BLaER1 treated with 17β-estradiol and CSF1 and Interleukin-3, amounts not matched to agents 10 nM and 100 nM (cell line): Measurements from ENCODE around the gene PTPRCAP.

Source experiments
- H3K27ac ChIP-seq, 11 experiments: shearing (Covaris generic); formaldehyde crosslinking; 2 replicates each; pipeline ENCODE4 v1.8.1; 2022
- H3K27me3 ChIP-seq, 11 experiments: shearing (Covaris generic); formaldehyde crosslinking; 2 replicates each; pipeline ENCODE4 v1.8.1; 2022
- H3K36me3 ChIP-seq, 11 experiments: shearing (Covaris generic); formaldehyde crosslinking; 2 replicates each; pipeline ENCODE4 v1.8.1; 2022
- H3K4me1 ChIP-seq, 10 experiments: shearing (Covaris generic); formaldehyde crosslinking; 2 replicates each; pipeline ENCODE4 v1.8.1; 2022
- H3K4me2 ChIP-seq, 11 experiments: shearing (Covaris generic); formaldehyde crosslinking; 2 replicates each; pipeline ENCODE4 v1.8.1; 2022
- H3K4me3 ChIP-seq, 10 experiments: shearing (Covaris generic); formaldehyde crosslinking; 2 replicates each; pipeline ENCODE4 v1.8.1; 2022
- H3K9ac ChIP-seq, 11 experiments: shearing (Covaris generic); formaldehyde crosslinking; 2 replicates each; pipeline ENCODE4 v1.8.1; 2022
- H3K9me3 ChIP-seq, 11 experiments: shearing (Covaris generic); formaldehyde crosslinking; replicated peaks in 1 of 11; 2 replicates each; pipeline ENCODE4 v1.8.1; 2022
- H4K20me1 ChIP-seq, 11 experiments: shearing (Covaris generic); formaldehyde crosslinking; 2 replicates each; pipeline ENCODE4 v1.8.1; 2022
- Cebpa-rat ChIP-seq, 11 experiments: shearing (Covaris generic); IDR thresholded peaks; 2 replicates each; pipeline ENCODE4 v1.8.1; 2022

PTPRCAP gene

DNA sequence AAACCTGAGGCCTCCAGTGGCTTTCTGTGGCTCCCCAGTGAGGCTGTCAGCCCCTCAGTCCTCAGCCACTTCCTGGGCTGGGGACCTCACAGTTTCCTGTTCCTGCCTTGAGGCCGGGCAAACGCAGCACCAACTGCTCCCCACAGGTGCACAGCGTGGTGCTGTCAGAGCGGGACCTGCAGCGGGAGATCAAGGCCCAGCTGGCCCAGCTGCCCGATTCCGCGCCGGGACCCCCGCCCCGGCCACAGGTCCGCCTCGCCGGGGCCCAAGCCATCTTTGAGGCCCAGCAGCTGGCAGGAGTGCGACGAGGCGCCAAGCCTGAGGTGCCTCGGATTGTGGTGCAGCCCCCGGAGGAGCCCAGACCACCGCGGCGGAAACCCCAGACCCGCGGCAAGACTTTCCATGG lies 28.2 kb downstream of the PTPRCAP start:
- H3K4me3 ChIP-seq = peak overlapping the region in 9 of 10 experiments; percentile 13 to 57 (median 48); a peak in 15 of 20 replicates
- H3K4me2 ChIP-seq = peak overlapping the region; percentile 77 to 100 (median 98)
- H4K20me1 ChIP-seq = peaks cover 0 to 57% (median 5%) of the 10 kb centered on the region in 11 experiments; a peak in 10 of 22 replicates
- peaks cover 0 to 10% (median 0%) of the 10 kb centered on the region in 11 experiments; a peak in 2 of 22 replicates for H3K36me3 ChIP-seq
- H3K27me3 ChIP-seq = peaks cover 5 to 16% (median 10%) of the 10 kb centered on the region in 11 experiments
- TF ChIP-seq Cebpa-rat (IDR thresholded peaks at IDR 0.05) = no peak
- peak overlapping the region; percentile 48 to 77 (median 67); a peak in 21 of 22 replicates for H3K9ac ChIP-seq
- no peaks in the 10 kb centered on the region for H3K9me3 ChIP-seq
- peaks cover 70 to 100% (median 96%) of the 10 kb centered on the region in 10 experiments for H3K4me1 ChIP-seq
- H3K27ac ChIP-seq = peak overlapping the region; percentile 48 to 87 (median 74); a peak in 21 of 22 replicates

- TF ChIP-seq Cebpa-rat (IDR thresholded peaks at IDR 0.05) = no peak
- Histone ChIP-seq H3K27me3 (peaks cover 0 to 11% (median 4%) of the 10 kb centered on the region in 11 experiments; a peak in 12 of 22 replicates), H3K4me2 (peak overlapping the region; percentile 77 to 100 (median 98)), H4K20me1 (peaks cover 0 to 57% (median 5%) of the 10 kb centered on the region in 11 experiments; a peak in 10 of 22 replicates), H3K27ac (peak overlapping the region in 10 of 11 experiments; percentile 58 to 87 (median 77); a peak in 20 of 22 replicates), H3K9ac (peak overlapping the region; percentile 48 to 77 (median 67); a peak in 21 of 22 replicates), H3K4me1 (peaks cover 76 to 100% (median 100%) of the 10 kb centered on the region in 10 experiments), H3K9me3 (no peaks in the 10 kb centered on the region), H3K4me3 (peak overlapping the region in 8 of 10 experiments; percentile 26 to 57 (median 50); a peak in 14 of 20 replicates), H3K36me3 (peaks cover 0 to 10% (median 0%) of the 10 kb centered on the region in 11 experiments; a peak in 2 of 22 replicates)
These were observed 28.9 kb downstream of the PTPRCAP start for GRCh38 chr11:67408437-67409200.

- TF ChIP-seq Cebpa-rat (IDR thresholded peaks at IDR 0.05) = no peak
- H4K20me1 ChIP-seq = peaks cover 0 to 52% (median 5%) of the 10 kb centered on the region in 11 experiments; a peak in 10 of 22 replicates
- peaks cover 80 to 100% (median 100%) of the 10 kb centered on the region in 10 experiments for H3K4me1 ChIP-seq
- H3K9ac ChIP-seq = peak overlapping the region in 9 of 11 experiments; percentile 8 to 80 (median 70); a peak in 14 of 22 replicates
- H3K4me2 ChIP-seq = peak overlapping the region; percentile 77 to 100 (median 98)
- no peaks in the 10 kb centered on the region for H3K9me3 ChIP-seq
- peaks cover 0 to 11% (median 0%) of the 10 kb centered on the region in 11 experiments; a peak in 1 of 22 replicates for H3K27me3 ChIP-seq
- peaks cover 0 to 10% (median 0%) of the 10 kb centered on the region in 11 experiments; a peak in 2 of 22 replicates for H3K36me3 ChIP-seq
- H3K27ac ChIP-seq = peak overlapping the region in 7 of 11 experiments; percentile 66 to 87 (median 81); a peak in 12 of 22 replicates
- peak overlapping the region in 3 of 10 experiments; percentile 11 to 48 (median 21); a peak in 4 of 20 replicates for H3K4me3 ChIP-seq
These were observed 29.8 kb downstream of the PTPRCAP start for GRCh38 chr11:67407688-67408163.

DNA sequence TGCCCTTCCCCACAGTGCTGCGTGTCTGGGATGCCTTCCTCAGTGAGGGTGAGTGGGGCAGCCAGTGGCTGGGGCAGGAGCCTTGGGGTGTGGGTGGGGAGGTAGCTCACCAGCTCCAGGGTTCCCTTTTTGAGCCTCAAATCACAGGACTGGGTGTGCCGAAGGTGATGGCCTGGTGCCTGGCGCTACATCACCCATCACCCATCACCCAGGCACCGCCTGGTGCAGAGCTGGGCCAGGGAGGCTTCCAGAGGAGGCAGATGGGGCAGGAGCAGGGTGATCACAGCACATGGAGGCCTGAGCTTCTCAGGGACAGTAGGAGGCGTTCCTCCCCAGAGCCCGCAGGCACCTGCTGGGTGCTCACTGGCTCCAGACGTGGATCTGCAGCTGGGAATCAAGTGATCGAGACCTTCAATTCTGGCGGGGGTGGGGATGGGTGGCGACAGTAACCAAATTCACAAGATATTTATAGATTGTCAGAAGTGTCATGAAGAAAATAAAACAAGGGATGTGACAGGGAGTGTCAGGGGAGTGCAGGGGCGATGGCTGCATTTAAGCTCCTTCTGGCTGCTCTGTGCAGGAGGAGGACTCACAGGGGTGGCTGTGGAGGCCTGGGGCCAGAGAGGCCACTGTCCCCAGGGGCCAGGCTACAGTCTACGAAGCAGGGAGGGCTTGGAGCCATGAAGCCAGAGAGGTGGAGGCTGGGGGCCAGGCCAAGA lies 30.4 kb downstream of the PTPRCAP start:
- no peaks in the 10 kb centered on the region for H3K9me3 ChIP-seq
- peak overlapping the region; percentile 77 to 100 (median 98) for H3K4me2 ChIP-seq
- no peak for TF ChIP-seq Cebpa-rat (IDR thresholded peaks at IDR 0.05)
- H3K27me3 ChIP-seq = peaks cover 0 to 11% (median 0%) of the 10 kb centered on the region in 11 experiments; a peak in 1 of 22 replicates
- peaks cover 0 to 10% (median 0%) of the 10 kb centered on the region in 11 experiments; a peak in 2 of 22 replicates for H3K36me3 ChIP-seq
- H3K4me1 ChIP-seq = peaks cover 83 to 100% (median 100%) of the 10 kb centered on the region in 10 experiments
- peak overlapping the region in 9 of 11 experiments; percentile 8 to 80 (median 54); a peak in 12 of 22 replicates for H3K9ac ChIP-seq
- H3K27ac ChIP-seq = peak overlapping the region in 5 of 11 experiments; percentile 66 to 94 (median 87); a peak in 7 of 22 replicates
- peaks cover 0 to 46% (median 5%) of the 10 kb centered on the region in 11 experiments; a peak in 10 of 22 replicates for H4K20me1 ChIP-seq
- peak overlapping the region in 3 of 10 experiments; percentile 11 to 41 (median 21); a peak in 4 of 20 replicates for H3K4me3 ChIP-seq

DNA sequence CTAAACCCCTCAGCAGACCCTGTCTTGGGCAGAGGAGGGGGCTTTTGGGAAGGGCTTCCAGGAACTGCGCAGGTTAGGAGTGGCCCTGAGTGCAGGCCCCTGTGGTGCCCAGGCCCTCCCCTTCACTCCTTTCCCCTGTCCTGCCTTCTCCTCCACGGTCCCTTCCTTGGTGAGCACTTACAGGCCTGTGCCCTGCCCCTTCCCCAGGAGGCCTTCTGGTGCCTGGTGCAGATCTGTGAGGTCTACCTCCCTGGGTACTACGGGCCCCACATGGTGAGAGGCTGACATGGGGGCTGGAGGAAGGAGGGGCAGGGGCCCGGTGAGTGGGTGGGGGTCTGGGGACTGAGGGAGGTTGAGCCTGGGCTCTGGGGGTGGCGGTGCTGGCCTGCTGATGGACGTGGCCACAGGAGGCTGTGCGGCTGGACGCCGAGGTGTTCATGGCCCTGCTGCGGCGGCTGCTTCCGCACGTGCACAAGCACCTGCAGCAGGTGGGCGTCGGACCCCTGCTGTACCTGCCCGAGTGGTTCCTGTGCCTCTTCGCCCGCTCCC lies 31.0 kb downstream of the PTPRCAP start:
- no peak for TF ChIP-seq Cebpa-rat (IDR thresholded peaks at IDR 0.05)
- peaks cover 85 to 96% (median 96%) of the 10 kb centered on the region in 10 experiments for H3K4me1 ChIP-seq
- peak overlapping the region; percentile 84 to 100 (median 99) for H3K4me2 ChIP-seq

DNA sequence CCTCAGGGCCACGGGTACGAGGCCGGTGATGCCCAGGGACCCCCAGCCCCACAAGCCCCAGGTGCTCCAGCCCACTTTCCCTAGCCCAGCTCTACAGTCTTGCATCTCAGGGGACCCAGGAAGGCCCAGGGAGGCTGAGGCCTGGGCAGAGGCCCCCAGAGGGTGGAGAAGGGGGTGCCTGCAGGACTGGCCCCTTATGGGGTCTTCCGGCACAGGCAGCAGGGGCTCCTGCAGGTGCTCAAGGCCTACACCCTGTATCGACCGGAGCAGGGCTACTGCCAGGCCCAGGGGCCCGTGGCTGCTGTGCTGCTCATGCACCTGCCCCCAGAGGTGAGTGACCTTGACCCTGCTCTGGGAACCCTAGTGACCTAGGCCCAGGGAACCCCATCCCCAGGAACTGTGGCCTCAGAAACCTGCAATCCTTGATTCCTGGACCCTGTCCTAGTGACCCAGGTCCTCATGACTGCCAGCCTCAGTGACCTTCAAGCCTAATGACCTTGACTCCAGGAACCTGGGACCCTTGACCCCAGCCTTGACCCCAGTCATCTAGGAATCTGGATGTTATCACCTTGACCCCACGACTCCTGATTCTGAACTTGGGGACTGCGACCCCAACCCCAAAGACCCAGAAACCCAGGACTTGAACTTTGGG lies 31.7 kb downstream of the PTPRCAP start:
- Histone ChIP-seq H3K9me3 (no peaks in the 10 kb centered on the region), H3K27me3 (peaks cover 0 to 4% (median 0%) of the 10 kb centered on the region in 11 experiments; a peak in 1 of 22 replicates), H4K20me1 (peaks cover 0 to 44% (median 11%) of the 10 kb centered on the region in 11 experiments; a peak in 19 of 22 replicates), H3K4me3 (no peak overlapping the region; a peak in 1 of 20 replicates), H3K9ac (peak overlapping the region in 9 of 11 experiments; percentile 32 to 88 (median 80); a peak in 15 of 22 replicates), H3K36me3 (peaks cover 0 to 10% (median 0%) of the 10 kb centered on the region in 11 experiments; a peak in 2 of 22 replicates), H3K4me2 (peak overlapping the region; percentile 84 to 100 (median 99)), H3K4me1 (peaks cover 85 to 92% (median 90%) of the 10 kb centered on the region in 10 experiments), H3K27ac (peak overlapping the region in 7 of 11 experiments; percentile 30 to 96 (median 94); a peak in 12 of 22 replicates)
- no peak for TF ChIP-seq Cebpa-rat (IDR thresholded peaks at IDR 0.05)

More for the DNA sequence above, 31.0 kb downstream of the PTPRCAP start:
- Histone ChIP-seq H3K4me3 (no peak overlapping the region), H3K36me3 (peaks cover 0 to 10% (median 0%) of the 10 kb centered on the region in 11 experiments; a peak in 2 of 22 replicates), H3K27ac (peak overlapping the region in 7 of 11 experiments; percentile 20 to 96 (median 94); a peak in 11 of 22 replicates), H4K20me1 (peaks cover 0 to 44% (median 5%) of the 10 kb centered on the region in 11 experiments; a peak in 11 of 22 replicates), H3K9me3 (no peaks in the 10 kb centered on the region), H3K27me3 (peaks cover 0 to 6% (median 0%) of the 10 kb centered on the region in 11 experiments; a peak in 1 of 22 replicates), H3K9ac (peak overlapping the region in 9 of 11 experiments; percentile 23 to 83 (median 54); a peak in 15 of 22 replicates)

DNA sequence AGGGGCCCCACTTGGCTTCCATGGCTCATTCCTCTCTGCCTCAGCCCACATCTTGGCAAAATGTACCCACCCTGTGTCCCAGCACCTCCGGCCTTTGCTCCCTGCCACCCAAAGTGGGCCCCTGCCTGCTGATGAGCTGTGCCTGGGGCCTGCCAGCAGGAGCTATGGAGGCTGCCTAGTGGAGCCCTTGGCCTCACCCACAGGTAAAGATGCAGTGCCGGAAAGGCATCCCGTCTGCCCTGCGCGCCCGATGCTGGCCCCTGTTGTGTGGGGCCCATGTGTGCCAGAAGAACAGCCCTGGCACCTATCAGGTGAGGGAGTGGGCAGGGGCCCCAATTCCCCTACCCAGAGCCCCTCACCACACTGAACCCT lies 32.3 kb downstream of the PTPRCAP start:
- Histone ChIP-seq H3K4me1 (peaks cover 87 to 92% (median 90%) of the 10 kb centered on the region in 10 experiments), H3K36me3 (peaks cover 0 to 16% (median 4%) of the 10 kb centered on the region in 11 experiments; a peak in 15 of 22 replicates), H4K20me1 (peaks cover 5 to 44% (median 17%) of the 10 kb centered on the region in 11 experiments; a peak in 21 of 22 replicates), H3K4me2 (peak overlapping the region; percentile 84 to 100 (median 99)), H3K27ac (peak overlapping the region in 9 of 11 experiments; percentile 30 to 96 (median 91); a peak in 15 of 22 replicates), H3K9me3 (no peaks in the 10 kb centered on the region), H3K9ac (peak overlapping the region in 10 of 11 experiments; percentile 76 to 88 (median 83); a peak in 14 of 22 replicates), H3K27me3 (no peaks in the 10 kb centered on the region), H3K4me3 (peak overlapping the region in 6 of 10 experiments; percentile 53 to 75 (median 63); a peak in 10 of 20 replicates)
- no peak for TF ChIP-seq Cebpa-rat (IDR thresholded peaks at IDR 0.05)
